IMR-90 (cell line): Measurements from ENCODE around the gene IGF2R. TPM values are rescaled to one million over a fixed set of nuclear protein-coding genes. Genes with fewer than 3 reads are reported as not detected.

ENCODE experiments used
- ATAC-seq: fragments of 200-7000 bp; cut with Tn5 transposase; 2 replicates; pipeline ENCODE4 v1.9.1; 2020; ENCODE audit warnings: low read depth, mild to moderate bottlenecking, moderate library complexity
- BruUV-seq: library from RNA; stranded (reverse); fragments of 400-500 nt; replicated peaks from 2 replicates; lab custom pipeline; 2021; lab: Mats Ljungman, UMichigan
- CTCF ChIA-PET: fragments of 300-600 bp; formaldehyde crosslinking; extraction: SDS; loops from one replicate; lab custom pipeline; 2021; ENCODE audit warnings: antibody characterized with exemption; lab: Yijun Ruan, JAX
- POLR2A ChIA-PET: fragments of 300-600 bp; sonication (Branson Sonifier 250); formaldehyde crosslinking; loops from one replicate; lab custom pipeline; 2022; ENCODE audit warnings: antibody characterized with exemption; ENCODE audit not compliant: unreplicated experiment; lab: Charles Lee
- DNase-seq: peaks from one replicate; pipeline ENCODE4 v3.0.0; 2013
- H2AFZ ChIP-seq: replicated peaks from 2 replicates; pipeline ENCODE3; 2013; ENCODE audit warnings: low read length, mild to moderate bottlenecking; ENCODE audit not compliant: poor library complexity
- H2AK5ac ChIP-seq: 2 replicates; pipeline ENCODE4 v1.6.1; 2013; ENCODE audit warnings: low read depth, low read length, inconsistent platforms
- H2AK9ac ChIP-seq: replicated peaks from 2 replicates; pipeline ENCODE3; 2013; ENCODE audit warnings: mild to moderate bottlenecking, low read depth, low read length, moderate library complexity; ENCODE audit not compliant: poor library complexity
- H2BK120ac ChIP-seq: 2 replicates; pipeline ENCODE4 v1.6.1; 2013; ENCODE audit warnings: low read depth, low read length, inconsistent platforms
- H2BK15ac ChIP-seq: 3 replicates; pipeline ENCODE4 v1.6.1; 2013; ENCODE audit warnings: low read depth, low read length, inconsistent platforms
- H2BK20ac ChIP-seq: 2 replicates; pipeline ENCODE4 v1.6.1; 2013; ENCODE audit warnings: low read depth, mild to moderate bottlenecking, inconsistent platforms, low read length, moderate library complexity
- H2BK5ac ChIP-seq: 2 replicates; pipeline ENCODE4 v1.6.1; 2013; ENCODE audit warnings: mild to moderate bottlenecking, low read depth, low read length, inconsistent platforms; ENCODE audit not compliant: poor library complexity, severe bottlenecking
- H3K14ac ChIP-seq: replicated peaks from 2 replicates; pipeline ENCODE4 v1.6.1; 2013; ENCODE audit warnings: low read depth, low read length, inconsistent platforms
- H3K18ac ChIP-seq: 2 replicates; pipeline ENCODE4 v1.6.1; 2013; ENCODE audit warnings: low read depth, low read length, control low read depth
- H3K23ac ChIP-seq: 2 replicates; pipeline ENCODE4 v1.6.1; 2013; ENCODE audit warnings: low read depth, low read length, inconsistent platforms
- H3K27ac ChIP-seq: 2 replicates; pipeline ENCODE4 v1.5.1; 2013; ENCODE audit warnings: mild to moderate bottlenecking, control low read depth, low read length; ENCODE audit not compliant: insufficient read depth
- H3K27me3 ChIP-seq: 2 replicates; pipeline ENCODE4 v1.6.1; 2013; ENCODE audit warnings: low read length; ENCODE audit not compliant: control insufficient read depth, insufficient read depth
- H3K36me3 ChIP-seq: 2 replicates; pipeline ENCODE4 v1.6.1; 2013; ENCODE audit warnings: low read length, mixed read lengths; ENCODE audit not compliant: control insufficient read depth, insufficient read depth
- H3K4ac ChIP-seq: 2 replicates; pipeline ENCODE4 v1.6.1; 2013; ENCODE audit warnings: low read depth, low read length, inconsistent platforms
- H3K4me1 ChIP-seq: 2 replicates; pipeline ENCODE4 v1.6.1; 2013; ENCODE audit warnings: low read length, mixed read lengths; ENCODE audit not compliant: control insufficient read depth, insufficient read depth
- H3K4me2 ChIP-seq: 2 replicates; pipeline ENCODE4 v1.6.1; 2013; ENCODE audit warnings: low read depth, mild to moderate bottlenecking, control low read depth, low read length, moderate library complexity
- H3K4me3 ChIP-seq: 2 replicates; pipeline ENCODE4 v1.5.1; 2013; ENCODE audit warnings: low read depth, mild to moderate bottlenecking, control low read depth, low read length, moderate library complexity; ENCODE audit not compliant: insufficient read depth
- H3K56ac ChIP-seq: 2 replicates; pipeline ENCODE4 v1.6.1; 2013; ENCODE audit warnings: low read length, inconsistent platforms; ENCODE audit not compliant: insufficient read depth; ENCODE audit errors: extremely low read depth
- H3K79me1 ChIP-seq, 2 experiments: 2 replicates each; pipeline ENCODE4 v1.6.1; 2013; ENCODE audit warnings: low read length in 2 of 2, inconsistent platforms in 1 of 2, low read depth in 1 of 2
- H3K9ac ChIP-seq: 2 replicates; pipeline ENCODE4 v1.6.1; 2013; ENCODE audit warnings: low read depth, low read length, control low read depth
- H3K9me1 ChIP-seq: 2 replicates; pipeline ENCODE4 v1.6.1; 2013; ENCODE audit warnings: low read length, inconsistent platforms; ENCODE audit not compliant: insufficient read depth
- H3K9me3 ChIP-seq: 2 replicates; pipeline ENCODE4 v1.6.1; 2013; ENCODE audit warnings: low read length; ENCODE audit not compliant: control insufficient read depth, insufficient read depth
- H4K20me1 ChIP-seq: 2 replicates; pipeline ENCODE4 v1.6.1; 2013; ENCODE audit warnings: low read length, inconsistent platforms; ENCODE audit not compliant: insufficient read depth
- H4K5ac ChIP-seq: 2 replicates; pipeline ENCODE4 v1.6.1; 2013; ENCODE audit warnings: mild to moderate bottlenecking, low read depth, low read length, control low read depth
- H4K8ac ChIP-seq, 2 experiments: 2 replicates each; pipeline ENCODE4 v1.6.1; 2013; ENCODE audit warnings: low read depth in 2 of 2, low read length in 2 of 2, control low read depth in 1 of 2, inconsistent platforms in 1 of 2
- H4K91ac ChIP-seq: 2 replicates; pipeline ENCODE4 v1.6.1; 2013; ENCODE audit warnings: low read depth, low read length, inconsistent platforms; ENCODE audit not compliant: insufficient read depth
- CEBPB ChIP-seq: IDR thresholded peaks from 2 replicates; pipeline ENCODE4 v1.6.1; 2012; ENCODE audit warnings: low read depth, low read length, improper control_type of control experiment
- CHD1 ChIP-seq: IDR thresholded peaks from 2 replicates; pipeline ENCODE4 v1.6.1; 2012; ENCODE audit warnings: low read depth, low read length, improper control_type of control experiment
- ELK1 ChIP-seq: fragments of 150-350 bp; IDR thresholded peaks from 2 replicates; pipeline ENCODE4 v1.6.1; 2016; ENCODE audit warnings: low read depth, mild to moderate bottlenecking, low read length, moderate library complexity, borderline replicate concordance
- FOS ChIP-seq: fragments of 150-350 bp; IDR thresholded peaks from 2 replicates; pipeline ENCODE4 v1.6.1; 2016; ENCODE audit warnings: low read depth, low read length
- MAZ ChIP-seq: IDR thresholded peaks from 2 replicates; pipeline ENCODE4 v1.6.1; 2012; ENCODE audit warnings: low read depth, mild to moderate bottlenecking, low read length, improper control_type of control experiment, moderate library complexity, borderline replicate concordance
- MXI1 ChIP-seq: IDR thresholded peaks from 2 replicates; pipeline ENCODE4 v1.6.1; 2012; ENCODE audit warnings: low read depth, mild to moderate bottlenecking, low read length, moderate library complexity, borderline replicate concordance
- NFE2L2 ChIP-seq: fragments of 150-350 bp; IDR thresholded peaks from 2 replicates; pipeline ENCODE4 v1.6.1; 2016; ENCODE audit warnings: low read depth, mild to moderate bottlenecking, low read length
- RAD21 ChIP-seq: IDR thresholded peaks from 2 replicates; pipeline ENCODE4 v1.6.1; 2012; ENCODE audit warnings: low read length, improper control_type of control experiment
- RFX5 ChIP-seq: IDR thresholded peaks from 2 replicates; pipeline ENCODE4 v1.8.0; 2012; ENCODE audit warnings: low read depth, mild to moderate bottlenecking, low read length, moderate library complexity
- SMC3 ChIP-seq: fragments of 150-350 bp; IDR thresholded peaks from 2 replicates; pipeline ENCODE4 v1.6.1; 2016; ENCODE audit warnings: low read depth, mild to moderate bottlenecking, antibody characterized with exemption, low read length, moderate library complexity
- WGBS, 2 experiments: methylation state at CpG; one replicate each; pipeline versions ENCODE4 v1.1.5 to v1.1.7; 2013; ENCODE audit warnings: missing lambda C conversion rate in 2 of 2; ENCODE audit not compliant: insufficient read length in 1 of 2; ENCODE audit errors: extremely low coverage in 2 of 2; 5-methylcytosine and 5-hydroxymethylcytosine counted together
- dilution Hi-C: fragments of 300-500 bp; cut with HindIII; formaldehyde crosslinking; loops from one replicate; pipeline ENCODE4 v1.14.3; 2018; ENCODE audit warnings: low sequenced_read_pairs; ENCODE audit not compliant: unreplicated experiment
- in situ Hi-C: fragments of 300-500 bp; cut with MboI; formaldehyde crosslinking; loops from 3 replicates; pipeline ENCODE4 v1.14.3; 2019; ENCODE audit warnings: low sequenced_read_pairs, inconsistent platforms, mixed read lengths
- intact Hi-C: fragments of 100-400 bp; cut with micrococcal nuclease; formaldehyde crosslinking; loops from 2 replicates; pipeline ENCODE4 v1.10.0; 2022
- polyA plus RNA-seq, 3 experiments: library from polyadenylated mRNA; depleted of rRNA; stranded (reverse); fragments of >200 nt; gene quantifications; 2 replicates each; pipeline ENCODE4 v1.2.3, GENCODE V29; 2012; ENCODE audit warnings: low replicate concordance in 1 of 3
- total RNA-seq: library from RNA; depleted of rRNA; stranded (reverse); fragments of >200 nt; gene quantifications from 2 replicates; pipeline ENCODE4 v1.2.3, GENCODE V29; 2012

Gene IGF2R
- total and polyA plus RNA-seq, 2 of the 4 experiments (the other 2 are of a cell fraction), result 33.2 to 41.4 TPM

GRCh38 chr6:160132297-160132637 is 163.4 kb downstream of the IGF2R start:
- no peak overlapping the region for H3K4me2 ChIP-seq
- no CpG with 5 or more reads among the region's 4 CpGs for WGBS, 2 experiments
- peaks cover 5% of the 10 kb centered on the region; the same call in 1 of the 2 replicates for H3K9me1 ChIP-seq
- H3K9me3 ChIP-seq, result no peaks in the 10 kb centered on the region
- no peaks in the 10 kb centered on the region for H3K27me3 ChIP-seq
- DNase-seq (no peak), ATAC-seq (no peak)
- no peak overlapping the region for H3K14ac ChIP-seq
- peaks cover 7% of the 10 kb centered on the region for H3K4me1 ChIP-seq
- H3K4ac ChIP-seq, result peak overlapping the region; percentile 24; the same call in 1 of the 2 replicates
- H4K8ac ChIP-seq, result peak overlapping the region in 1 of 2 experiments; percentile 32; a peak in 1 of 4 replicates
- H2AK5ac ChIP-seq, result no peak overlapping the region; the same call in 1 of the 2 replicates
- no peak overlapping the region for H3K56ac ChIP-seq
- H3K36me3 ChIP-seq, result no peaks in the 10 kb centered on the region
- dilution Hi-C loops (no loop called here), in situ Hi-C loops (no loop called here), intact Hi-C loops (no loop called here)
- peak overlapping the region; percentile 9; the same call in 1 of the 2 replicates for H3K18ac ChIP-seq
- no peak overlapping the region for H4K5ac ChIP-seq
- H2BK120ac ChIP-seq, result peak overlapping the region; percentile 44; the same call in 1 of the 2 replicates
- no peaks in the 10 kb centered on the region for H3K79me1 ChIP-seq
- H3K23ac ChIP-seq, result no peak overlapping the region
- peak overlapping the region; percentile 37 for H2AFZ ChIP-seq
- H4K91ac ChIP-seq, result peak overlapping the region; percentile 19
- BruUV-seq, result no TSS peak
- no peak for TF ChIP-seq RAD21
- TF ChIP-seq FOS, result no peak
- no peak for TF ChIP-seq MAZ
- no peak for TF ChIP-seq ELK1
- TF ChIP-seq RFX5, result no peak
- TF ChIP-seq CHD1, result no peak
- no peak for TF ChIP-seq SMC3
- TF ChIP-seq MXI1, result no peak
- no peak for TF ChIP-seq NFE2L2
- TF ChIP-seq CEBPB, result no peak
- peak overlapping the region; percentile 17; the same call in 1 of the 2 replicates for H3K27ac ChIP-seq
- H3K4me3 ChIP-seq, result no peak overlapping the region
- ChIA-PET POLR2A (no interaction called here), CTCF (no interaction called here)
- peak overlapping the region; percentile 8 for H2BK5ac ChIP-seq
- H4K20me1 ChIP-seq, result no peaks in the 10 kb centered on the region
- peak overlapping the region; percentile 15 for H2AK9ac ChIP-seq
- no peak overlapping the region for H3K9ac ChIP-seq
- no peak overlapping the region for H2BK20ac ChIP-seq
- H2BK15ac ChIP-seq, result no peak overlapping the region
